ENCODE measurements around the gene NPEPL1. TPM values are rescaled to one million over a fixed set of nuclear protein-coding genes. Genes with fewer than 3 reads are reported as not detected.

The NPEPL1 gene
- total RNA-seq, 2 donors from 2014 or later = 31.4 to 38.2 TPM

- no peak for ATAC-seq
These were observed 24.1 kb downstream of the NPEPL1 start for GRCh38 chr20:58716476-58717277.

GRCh38 chr20:58717278-58718091 is 24.9 kb downstream of the NPEPL1 start:
- 75 to 76% methylated on average over 5 to 21 of the region's 23 CpGs for WGBS, 2 donors
- Histone ChIP-seq H3K4me3 (no peak overlapping the region), H3K36me3 (replicated peaks in 1 of 2; ENCODE audit: insufficient read depth in 1 of 2, low read depth in 2 of 2) (no peaks in the 10 kb centered on the region), H3K4me1 (no peaks in the 10 kb centered on the region), H3K9me3 (no peaks in the 10 kb centered on the region), H3K27me3 (no peaks in the 10 kb centered on the region), H3K27ac (no peak overlapping the region)
- no peak for ATAC-seq
- intact Hi-C loops (cut with DNase I) = no loop called here
- peak in 2 of 4 donors; percentile 7 to 9 for DNase-seq
- TF ChIP-seq CTCF (IDR thresholded peaks at IDR 0.05) (no peak), POLR2A (IDR thresholded peaks at IDR 0.05) (no peak)

More at GRCh38 chr20:58716476-58717277, 24.1 kb downstream of the NPEPL1 start:
- Histone ChIP-seq H3K4me3 (no peak overlapping the region), H3K4me1 (no peaks in the 10 kb centered on the region), H3K36me3 (replicated peaks in 1 of 2; ENCODE audit: insufficient read depth in 1 of 2, low read depth in 2 of 2) (no peaks in the 10 kb centered on the region), H3K27me3 (no peaks in the 10 kb centered on the region), H3K27ac (no peak overlapping the region), H3K9me3 (no peaks in the 10 kb centered on the region)
- 45 to 81% methylated on average over 2 to 17 of the region's 23 CpGs for WGBS, 2 donors
- intact Hi-C loops (cut with DNase I) = no loop called here
- DNase-seq = peak in 2 of 4 donors; percentile 9 to 18
- TF ChIP-seq CTCF (IDR thresholded peaks at IDR 0.05) (no peak), POLR2A (IDR thresholded peaks at IDR 0.05) (no peak)

GRCh38 chr20:58718121-58718563 is 25.5 kb downstream of the NPEPL1 start:
- Histone ChIP-seq H3K36me3 (replicated peaks in 1 of 2; ENCODE audit: insufficient read depth in 1 of 2, low read depth in 2 of 2) (no peaks in the 10 kb centered on the region), H3K27ac (no peak overlapping the region), H3K9me3 (no peaks in the 10 kb centered on the region), H3K4me1 (no peaks in the 10 kb centered on the region), H3K4me3 (no peak overlapping the region), H3K27me3 (no peaks in the 10 kb centered on the region)
- TF ChIP-seq POLR2A (IDR thresholded peaks at IDR 0.05) (no peak), CTCF (IDR thresholded peaks at IDR 0.05) (no peak)
- ATAC-seq (no peak), DNase-seq (peak in 2 of 4 donors; percentile 7 to 8)
- intact Hi-C loops (cut with DNase I) = no loop called here
- WGBS, 2 donors = 62 to 85% methylated on average over 4 to 11 of the region's 15 CpGs

- 83 to 86% methylated on average over 10 of the region's 10 CpGs for WGBS, 2 donors
- H3K27me3 ChIP-seq = no peaks in the 10 kb centered on the region
- no peaks in the 10 kb centered on the region for H3K36me3 ChIP-seq (replicated peaks in 1 of 2; ENCODE audit: insufficient read depth in 1 of 2, low read depth in 2 of 2)
- ATAC-seq (no peak), DNase-seq (peak in 1 of 4 donors; percentile 5)
- no peak overlapping the region for H3K4me3 ChIP-seq
- intact Hi-C loops (cut with DNase I) = no loop called here
- H3K9me3 ChIP-seq = no peaks in the 10 kb centered on the region
- no peaks in the 10 kb centered on the region for H3K4me1 ChIP-seq
- no peak overlapping the region for H3K27ac ChIP-seq
- no peak for TF ChIP-seq CTCF (IDR thresholded peaks at IDR 0.05)
- TF ChIP-seq POLR2A (IDR thresholded peaks at IDR 0.05) = no peak
These were observed 26.1 kb downstream of the NPEPL1 start for GRCh38 chr20:58718729-58719128.
